Activated gamma-delta T cell treated with Interleukin-2 at 50 U/mL for 16 hours (primary cell): ENCODE results near the gene SIGLEC7.

ENCODE experiments used
- DNase-seq: peaks from one replicate; pipeline ENCODE4 v3.0.0-alpha.2; 2020

SIGLEC7 gene

GRCh38 chr19:51142119-51142518 lies at the start of gene SIGLEC7:
SIGLEC7 (plus strand) TSS chr19:51142301; CDS start chr19:51142370, 69 bp downstream.
- DNase-seq: no peak

GRCh38 chr19:51093101-51093500 lies 49.0 kb upstream of the SIGLEC7 start:
- no peak for DNase-seq

GRCh38 chr19:51093510-51094345 lies 48.4 kb upstream of the SIGLEC7 start:
- no peak for DNase-seq

- peak; percentile 18 for DNase-seq
Observed at GRCh38 chr19:51094696-51095279, 47.3 kb upstream of the SIGLEC7 start.

GRCh38 chr19:51096473-51097165 lies 45.5 kb upstream of the SIGLEC7 start:
- DNase-seq: no peak

- DNase-seq: peak; percentile 75
Observed at GRCh38 chr19:51097166-51097738, 44.8 kb upstream of the SIGLEC7 start.

GRCh38 chr19:51097796-51098195 lies 44.3 kb upstream of the SIGLEC7 start:
- DNase-seq: no peak

GRCh38 chr19:51098365-51099046 lies 43.6 kb upstream of the SIGLEC7 start:
- peak; percentile 57 for DNase-seq

GRCh38 chr19:51099047-51099382 lies 43.1 kb upstream of the SIGLEC7 start:
- DNase-seq: no peak

GRCh38 chr19:51100601-51101000 lies 41.5 kb upstream of the SIGLEC7 start:
- no peak for DNase-seq

GRCh38 chr19:51101171-51101865 lies 40.8 kb upstream of the SIGLEC7 start:
- DNase-seq: no peak

- DNase-seq: no peak
Observed at GRCh38 chr19:51102991-51103390, 39.1 kb upstream of the SIGLEC7 start.

GRCh38 chr19:51103926-51104341 lies 38.2 kb upstream of the SIGLEC7 start:
- no peak for DNase-seq

- no peak for DNase-seq
Observed at GRCh38 chr19:51107406-51108065, 34.6 kb upstream of the SIGLEC7 start.

- peak; percentile 99 for DNase-seq
Observed at GRCh38 chr19:51108066-51108804, 33.9 kb upstream of the SIGLEC7 start, which contains the start of gene CTU1. CTU1 (minus strand) TSS chr19:51108409; CDS start chr19:51104569, 3,840 bp downstream.

GRCh38 chr19:51108805-51109146 lies 33.3 kb upstream of the SIGLEC7 start:
- no peak for DNase-seq

GRCh38 chr19:51110666-51110971 lies 31.5 kb upstream of the SIGLEC7 start:
- DNase-seq: no peak

- DNase-seq: no peak
Observed at GRCh38 chr19:51111606-51112005, 30.5 kb upstream of the SIGLEC7 start.

GRCh38 chr19:51114087-51114729 lies 27.9 kb upstream of the SIGLEC7 start:
- no peak for DNase-seq

- DNase-seq: no peak
Observed at GRCh38 chr19:51116736-51117286, 25.3 kb upstream of the SIGLEC7 start.
